Neural progenitor cell (in vitro differentiated cells): ENCODE data around the gene AJUBA. TPM values are rescaled to one million over a fixed set of nuclear protein-coding genes. Genes with fewer than 3 reads are reported as not detected.

Experiments used
- DNase-seq: peaks from one replicate; pipeline ENCODE4 v3.0.0-alpha.2; 2016; ENCODE audit warnings: low spot score
- H2AFZ ChIP-seq: fragments of 200-600 bp; sonication (generic); replicated peaks from 2 replicates; pipeline ENCODE4 v1.6.1; 2016; ENCODE audit warnings: antibody characterized with exemption
- H3F3A ChIP-seq: fragments of 200-600 bp; sonication (generic); 2 replicates; pipeline ENCODE4 v1.6.1; 2016; ENCODE audit warnings: antibody characterized with exemption, low read depth
- H3K27ac ChIP-seq: fragments of 200-600 bp; sonication (generic); 2 replicates; pipeline ENCODE4 v1.5.1; 2016; ENCODE audit warnings: mild to moderate bottlenecking
- H3K27me3 ChIP-seq: fragments of 200-600 bp; sonication (generic); 2 replicates; pipeline ENCODE4 v1.6.1; 2016; ENCODE audit warnings: mild to moderate bottlenecking, moderate library complexity
- H3K36me3 ChIP-seq: fragments of 200-600 bp; sonication (generic); 2 replicates; pipeline ENCODE4 v1.5.1; 2016
- H3K4me1 ChIP-seq: fragments of 200-600 bp; sonication (generic); 2 replicates; pipeline ENCODE4 v1.6.1; 2016; ENCODE audit warnings: mixed run types
- H3K4me2 ChIP-seq: fragments of 200-600 bp; sonication (generic); 2 replicates; pipeline ENCODE4 v1.6.1; 2016
- H3K4me3 ChIP-seq: fragments of 200-600 bp; sonication (generic); 2 replicates; pipeline ENCODE4 v1.5.1; 2016
- H3K79me2 ChIP-seq: fragments of 200-600 bp; sonication (generic); 2 replicates; pipeline ENCODE4 v1.6.1; 2016; ENCODE audit warnings: low read depth
- H3K9ac ChIP-seq: fragments of 200-600 bp; sonication (generic); 2 replicates; pipeline ENCODE4 v1.6.1; 2016
- H3K9me3 ChIP-seq: fragments of 200-600 bp; sonication (generic); 2 replicates; pipeline ENCODE4 v1.5.1; 2016; ENCODE audit warnings: low read depth
- H4K20me1 ChIP-seq: fragments of 200-600 bp; sonication (generic); 2 replicates; pipeline ENCODE4 v1.6.1; 2016; ENCODE audit warnings: low read depth
- H3K27ac Mint-ChIP-seq: 3 replicates; pipeline ENCODE4 v1.8.0; 2021; ENCODE audit warnings: mixed read lengths
- H3K27me3 Mint-ChIP-seq: 2 replicates; pipeline ENCODE4 v1.8.0; 2022; ENCODE audit warnings: low read depth, mild to moderate bottlenecking, inconsistent platforms, moderate library complexity, mixed read lengths; ENCODE audit not compliant: insufficient read depth
- H3K36me3 Mint-ChIP-seq: 3 replicates; pipeline ENCODE4 v1.8.0; 2021; ENCODE audit warnings: mixed read lengths
- H3K4me1 Mint-ChIP-seq: 3 replicates; pipeline ENCODE4 v1.8.0; 2021; ENCODE audit warnings: mixed read lengths
- H3K4me3 Mint-ChIP-seq: 3 replicates; pipeline ENCODE4 v1.8.0; 2021; ENCODE audit warnings: mild to moderate bottlenecking, moderate library complexity, mixed read lengths
- H3K9me3 Mint-ChIP-seq: 3 replicates; pipeline ENCODE4 v1.8.0; 2020; ENCODE audit warnings: mixed read lengths
- CTCF ChIP-seq: fragments of 200-600 bp; sonication (generic); IDR thresholded peaks from 2 replicates; pipeline ENCODE4 v1.5.1; 2017; ENCODE audit warnings: antibody characterized with exemption, mild to moderate bottlenecking
- EZH2 ChIP-seq: fragments of 200-600 bp; sonication (generic); IDR thresholded peaks from 2 replicates; pipeline ENCODE4 v1.6.1; 2017; ENCODE audit warnings: antibody characterized with exemption, mild to moderate bottlenecking, moderate library complexity
- EZH2phosphoT487 ChIP-seq: fragments of 200-600 bp; sonication (generic); IDR thresholded peaks from 2 replicates; pipeline ENCODE4 v1.6.1; 2017; ENCODE audit warnings: antibody characterized with exemption
- total RNA-seq: library from RNA; depleted of rRNA; stranded (reverse); fragments of >200 nt; gene quantifications from 2 replicates; pipeline ENCODE4 v1.2.3, GENCODE V29; 2015; ENCODE audit warnings: low replicate concordance

The AJUBA gene
- total RNA-seq, 1 donor from 2014 or later: 99.6 TPM

GRCh38 chr14:22981876-22982476 is 375 bp downstream of the AJUBA start:
- Histone ChIP-seq H3F3A (peaks cover 70% of the 10 kb centered on the region), H3K27ac (peak overlapping the region; percentile 93), H3K4me1 (peaks cover 29% of the 10 kb centered on the region), H3K4me2 (peak overlapping the region; percentile 92), H3K9ac (peak overlapping the region; percentile 91), H3K9me3 (no peaks in the 10 kb centered on the region), H3K4me3 (peak overlapping the region; percentile 88), H2AFZ (no peak overlapping the region), H3K27me3 (no peaks in the 10 kb centered on the region), H3K36me3 (no peaks in the 10 kb centered on the region), H3K79me2 (peaks cover 76% of the 10 kb centered on the region), H4K20me1 (peaks cover 53% of the 10 kb centered on the region)
- H3K27me3 Mint-ChIP-seq: peaks cover 7% of the 10 kb centered on the region
- TF ChIP-seq CTCF (no peak), EZH2phosphoT487 (no peak), EZH2 (no peak)
- no peak overlapping the region for H3K4me3 Mint-ChIP-seq
- H3K27ac Mint-ChIP-seq: no peak overlapping the region
- H3K36me3 Mint-ChIP-seq: peaks cover 20% of the 10 kb centered on the region
- H3K9me3 Mint-ChIP-seq: peaks cover 2% of the 10 kb centered on the region
- DNase-seq: peak; percentile 57
- H3K4me1 Mint-ChIP-seq: peaks cover 34% of the 10 kb centered on the region

GRCh38 chr14:22981090-22981875 is 1.1 kb downstream of the AJUBA start:
- H3K27ac Mint-ChIP-seq: no peak overlapping the region
- TF ChIP-seq EZH2 (no peak), CTCF (no peak), EZH2phosphoT487 (no peak)
- Histone ChIP-seq H3F3A (peaks cover 75% of the 10 kb centered on the region), H3K4me1 (peaks cover 35% of the 10 kb centered on the region), H3K79me2 (peaks cover 83% of the 10 kb centered on the region), H2AFZ (no peak overlapping the region), H3K4me3 (peak overlapping the region; percentile 88), H3K9me3 (no peaks in the 10 kb centered on the region), H3K9ac (peak overlapping the region; percentile 91), H4K20me1 (peaks cover 60% of the 10 kb centered on the region), H3K27me3 (no peaks in the 10 kb centered on the region), H3K4me2 (peak overlapping the region; percentile 92), H3K27ac (peak overlapping the region; percentile 93), H3K36me3 (no peaks in the 10 kb centered on the region)
- peaks cover 2% of the 10 kb centered on the region for H3K9me3 Mint-ChIP-seq
- H3K4me3 Mint-ChIP-seq: no peak overlapping the region
- peaks cover 27% of the 10 kb centered on the region for H3K36me3 Mint-ChIP-seq
- DNase-seq: peak; percentile 42
- peaks cover 12% of the 10 kb centered on the region for H3K27me3 Mint-ChIP-seq
- peaks cover 41% of the 10 kb centered on the region for H3K4me1 Mint-ChIP-seq

GRCh38 chr14:22980672-22981089 is 1.7 kb downstream of the AJUBA start:
- H3K27ac ChIP-seq: peak overlapping the region; percentile 93
- H3F3A ChIP-seq: peaks cover 75% of the 10 kb centered on the region
- H3K4me1 ChIP-seq: peaks cover 41% of the 10 kb centered on the region
- no peaks in the 10 kb centered on the region for H3K36me3 ChIP-seq
- peak overlapping the region; percentile 92 for H3K4me2 ChIP-seq
- no peaks in the 10 kb centered on the region for H3K9me3 ChIP-seq
- no peak overlapping the region for H3K27ac Mint-ChIP-seq
- H4K20me1 ChIP-seq: peaks cover 66% of the 10 kb centered on the region
- H3K4me3 Mint-ChIP-seq: peak overlapping the region; percentile 90
- H3K9me3 Mint-ChIP-seq: peaks cover 2% of the 10 kb centered on the region
- H3K27me3 ChIP-seq: no peaks in the 10 kb centered on the region
- peaks cover 43% of the 10 kb centered on the region for H3K4me1 Mint-ChIP-seq
- peak overlapping the region; percentile 88 for H3K4me3 ChIP-seq
- peaks cover 29% of the 10 kb centered on the region for H3K36me3 Mint-ChIP-seq
- no peak overlapping the region for H2AFZ ChIP-seq
- DNase-seq: peak; percentile 87
- peak overlapping the region; percentile 91 for H3K9ac ChIP-seq
- no peak for TF ChIP-seq EZH2phosphoT487
- no peak for TF ChIP-seq EZH2
- H3K27me3 Mint-ChIP-seq: peaks cover 16% of the 10 kb centered on the region
- peaks cover 89% of the 10 kb centered on the region for H3K79me2 ChIP-seq
